GM18526 (cell line): ENCODE measurements around the gene SH3GL2.

ENCODE experiments used
- POLR2A ChIP-seq: IDR thresholded peaks from 3 replicates; pipeline ENCODE4 v1.6.1; 2011; ENCODE audit not compliant: insufficient read length; ENCODE audit errors: extremely low read depth

SH3GL2 gene

GRCh38 chr9:17589771-17590170, 10.9 kb downstream of the SH3GL2 start:
- TF ChIP-seq POLR2A, result no peak

- TF ChIP-seq POLR2A, result no peak
Measured at GRCh38 chr9:17594961-17595360, 16.1 kb downstream of the SH3GL2 start.

GRCh38 chr9:17597977-17598376, 19.1 kb downstream of the SH3GL2 start:
- no peak for TF ChIP-seq POLR2A

GRCh38 chr9:17600962-17601593, 22.2 kb downstream of the SH3GL2 start:
- no peak for TF ChIP-seq POLR2A

GRCh38 chr9:17604556-17604955, 25.7 kb downstream of the SH3GL2 start:
- TF ChIP-seq POLR2A, result no peak

GRCh38 chr9:17609312-17610005, 30.6 kb downstream of the SH3GL2 start:
- no peak for TF ChIP-seq POLR2A

- no peak for TF ChIP-seq POLR2A
Measured at GRCh38 chr9:17611342-17611741, 32.5 kb downstream of the SH3GL2 start.

- TF ChIP-seq POLR2A, result no peak
Measured at GRCh38 chr9:17611917-17612316, 33.1 kb downstream of the SH3GL2 start.

- TF ChIP-seq POLR2A, result no peak
Measured at GRCh38 chr9:17613758-17614157, 34.9 kb downstream of the SH3GL2 start.

GRCh38 chr9:17614250-17614649, 35.4 kb downstream of the SH3GL2 start:
- TF ChIP-seq POLR2A, result no peak

GRCh38 chr9:17614903-17615302, 36.0 kb downstream of the SH3GL2 start:
- no peak for TF ChIP-seq POLR2A

GRCh38 chr9:17622141-17622540, 43.3 kb downstream of the SH3GL2 start:
- no peak for TF ChIP-seq POLR2A

- TF ChIP-seq POLR2A, result no peak
Measured at GRCh38 chr9:17622749-17623148, 43.9 kb downstream of the SH3GL2 start.

- no peak for TF ChIP-seq POLR2A
Measured at GRCh38 chr9:17623965-17624364, 45.1 kb downstream of the SH3GL2 start.

- TF ChIP-seq POLR2A, result no peak
Measured at GRCh38 chr9:17624571-17624970, 45.7 kb downstream of the SH3GL2 start.

- TF ChIP-seq POLR2A, result no peak
Measured at GRCh38 chr9:17625644-17626388, 47.0 kb downstream of the SH3GL2 start.
